ENCODE measurements around the gene LRRC59. TPM values are rescaled to one million over a fixed set of nuclear protein-coding genes. Genes with fewer than 3 reads are reported as not detected.

The LRRC59 gene
- total and polyA plus RNA-seq, 11 donors, result 13.7 to 150 (median 28.6) TPM

DNA sequence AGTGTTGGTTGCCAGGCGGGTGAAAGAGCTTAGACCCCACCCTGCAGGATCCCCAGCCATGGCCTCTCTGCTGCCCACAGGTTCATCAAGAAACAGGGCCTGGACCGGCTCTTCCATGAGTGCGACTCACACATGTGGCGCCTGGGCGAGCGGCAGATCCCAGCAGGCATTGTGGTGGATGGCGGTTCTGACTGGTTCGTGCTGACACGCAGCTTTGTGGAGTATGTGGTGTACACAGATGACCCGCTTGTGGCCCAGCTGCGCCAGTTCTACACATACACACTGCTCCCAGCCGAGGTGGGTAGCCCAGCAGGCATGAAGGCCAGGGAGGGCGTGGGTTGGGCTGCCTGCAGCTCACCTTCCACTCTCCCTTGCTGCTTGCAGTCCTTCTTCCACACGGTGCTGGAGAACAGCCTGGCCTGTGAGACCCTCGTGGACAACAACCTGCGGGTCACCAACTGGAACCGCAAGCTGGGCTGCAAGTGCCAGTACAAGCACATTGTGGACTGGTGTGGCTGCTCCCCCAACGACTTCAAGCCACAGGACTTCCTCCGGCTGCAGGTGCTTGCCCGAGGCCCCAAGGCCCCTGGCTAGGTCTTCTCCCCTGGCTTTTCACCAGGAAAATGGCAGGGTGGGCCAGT is 41.5 kb downstream of the LRRC59 start:
- intact Hi-C loops (cut with DNase I), result no loop called here
- peaks cover 0 to 75% (median 70%) of the 10 kb centered on the region in 9 donors for H3K36me3 ChIP-seq
- H3K4me1 ChIP-seq, result peaks cover 0 to 17% (median 0%) of the 10 kb centered on the region in 12 donors
- no peak for ATAC-seq
- H3K27ac ChIP-seq, result no peak overlapping the region
- no peak for TF ChIP-seq POLR2A (IDR thresholded peaks at IDR 0.05)
- TF ChIP-seq, protein P1, sequence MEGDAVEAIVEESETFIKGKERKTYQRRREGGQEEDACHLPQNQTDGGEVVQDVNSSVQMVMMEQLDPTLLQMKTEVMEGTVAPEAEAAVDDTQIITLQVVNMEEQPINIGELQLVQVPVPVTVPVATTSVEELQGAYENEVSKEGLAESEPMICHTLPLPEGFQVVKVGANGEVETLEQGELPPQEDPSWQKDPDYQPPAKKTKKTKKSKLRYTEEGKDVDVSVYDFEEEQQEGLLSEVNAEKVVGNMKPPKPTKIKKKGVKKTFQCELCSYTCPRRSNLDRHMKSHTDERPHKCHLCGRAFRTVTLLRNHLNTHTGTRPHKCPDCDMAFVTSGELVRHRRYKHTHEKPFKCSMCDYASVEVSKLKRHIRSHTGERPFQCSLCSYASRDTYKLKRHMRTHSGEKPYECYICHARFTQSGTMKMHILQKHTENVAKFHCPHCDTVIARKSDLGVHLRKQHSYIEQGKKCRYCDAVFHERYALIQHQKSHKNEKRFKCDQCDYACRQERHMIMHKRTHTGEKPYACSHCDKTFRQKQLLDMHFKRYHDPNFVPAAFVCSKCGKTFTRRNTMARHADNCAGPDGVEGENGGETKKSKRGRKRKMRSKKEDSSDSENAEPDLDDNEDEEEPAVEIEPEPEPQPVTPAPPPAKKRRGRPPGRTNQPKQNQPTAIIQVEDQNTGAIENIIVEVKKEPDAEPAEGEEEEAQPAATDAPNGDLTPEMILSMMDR (IDR thresholded peaks at IDR 0.05), result no peak
- 92 to 93% (median 93%) methylated on average over 12 to 20 of the region's 20 CpGs for WGBS, 4 donors
- no peak overlapping the region for H3K4me3 ChIP-seq
- H3K27me3 ChIP-seq, result no peaks in the 10 kb centered on the region
- H3K9me3 ChIP-seq, result no peaks in the 10 kb centered on the region
- peak in 1 of 5 donors; percentile 52 for DNase-seq

DNA sequence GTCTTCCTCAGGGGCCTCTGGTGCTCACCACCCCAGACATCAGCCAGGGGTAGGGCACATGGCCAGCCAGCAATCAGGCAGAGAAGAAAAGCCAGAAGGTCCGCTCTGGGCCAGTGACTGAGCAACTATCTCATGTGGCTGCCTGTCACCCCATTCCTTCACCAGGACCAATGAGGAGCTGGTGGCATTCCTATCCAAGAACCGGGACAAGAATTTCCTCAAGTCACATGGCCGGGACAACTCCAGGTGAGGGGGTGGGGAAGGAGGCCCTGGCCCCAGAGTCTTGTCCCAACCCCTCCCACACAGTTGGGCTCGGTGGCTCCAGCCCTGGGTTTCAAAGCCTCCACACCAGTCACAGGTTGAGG is 42.0 kb downstream of the LRRC59 start:
- no peaks in the 10 kb centered on the region for H3K27me3 ChIP-seq
- H3K36me3 ChIP-seq, result peaks cover 0 to 71% (median 68%) of the 10 kb centered on the region in 9 donors
- WGBS, 4 donors, result 76 to 100% (median 89%) methylated on average over 1 to 4 of the region's 4 CpGs
- TF ChIP-seq, protein P1 (IDR thresholded peaks at IDR 0.05), result no peak
- TF ChIP-seq POLR2A (IDR thresholded peaks at IDR 0.05), result no peak
- peaks cover 0 to 17% (median 0%) of the 10 kb centered on the region in 12 donors for H3K4me1 ChIP-seq
- H3K27ac ChIP-seq, result no peak overlapping the region
- ATAC-seq, result no peak
- no peaks in the 10 kb centered on the region for H3K9me3 ChIP-seq
- no peak overlapping the region for H3K4me3 ChIP-seq
- intact Hi-C loops (cut with DNase I), result no loop called here
- DNase-seq, result no peak

DNA sequence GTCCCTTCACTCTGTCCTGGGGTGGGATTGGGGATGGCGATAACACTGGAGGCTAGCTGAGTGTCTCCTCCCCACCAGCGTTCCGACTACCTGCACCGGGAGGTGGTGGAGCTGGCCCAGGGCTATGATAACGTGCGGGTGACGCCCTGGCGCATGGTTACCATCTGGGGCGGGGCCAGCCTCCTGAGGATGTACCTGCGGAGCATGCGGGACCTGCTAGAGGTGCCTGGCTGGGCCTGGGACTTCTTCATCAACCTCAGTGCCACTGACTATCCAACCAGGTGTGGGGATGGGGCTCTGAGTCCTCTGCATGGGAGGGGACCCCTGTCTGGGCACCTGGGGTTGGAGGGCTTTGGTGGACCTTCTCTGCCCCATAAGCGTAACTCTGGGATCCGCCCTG is 42.5 kb downstream of the LRRC59 start:
- ATAC-seq (no peak), DNase-seq (no peak)
- 85 to 95% (median 94%) methylated on average over 12 to 13 of the region's 13 CpGs for WGBS, 4 donors
- peaks cover 0 to 17% (median 0%) of the 10 kb centered on the region in 12 donors for H3K4me1 ChIP-seq
- H3K4me3 ChIP-seq, result no peak overlapping the region
- no peaks in the 10 kb centered on the region for H3K9me3 ChIP-seq
- TF ChIP-seq POLR2A (IDR thresholded peaks at IDR 0.05), result no peak
- TF ChIP-seq, protein P1 (IDR thresholded peaks at IDR 0.05), result no peak
- no peak overlapping the region for H3K27ac ChIP-seq
- H3K36me3 ChIP-seq, result peaks cover 0 to 67% (median 63%) of the 10 kb centered on the region in 9 donors
- intact Hi-C loops (cut with DNase I), result no loop called here
- no peaks in the 10 kb centered on the region for H3K27me3 ChIP-seq

DNA sequence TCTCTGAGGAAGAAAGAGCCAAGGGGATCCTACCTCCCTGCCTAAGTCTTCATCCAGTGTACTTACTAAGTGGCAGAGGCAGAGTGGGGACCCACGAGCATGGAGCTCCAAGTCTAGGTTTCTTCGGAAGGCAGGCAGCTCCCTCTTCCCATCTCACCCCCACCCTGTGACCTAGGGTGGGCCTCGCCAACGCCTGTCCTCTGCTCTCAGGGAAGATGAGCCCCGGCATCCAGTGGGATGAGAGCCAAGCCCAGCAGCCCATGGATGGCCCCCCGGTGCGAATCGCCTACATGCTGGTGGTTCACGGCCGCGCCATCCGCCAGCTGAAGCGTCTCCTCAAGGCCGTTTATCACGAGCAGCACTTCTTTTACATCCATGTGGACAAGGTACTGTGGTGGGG is 43.1 kb downstream of the LRRC59 start:
- ATAC-seq (no peak), DNase-seq (no peak)
- Histone ChIP-seq H3K9me3 (no peaks in the 10 kb centered on the region), H3K27me3 (no peaks in the 10 kb centered on the region), H3K27ac (no peak overlapping the region), H3K36me3 (peaks cover 0 to 63% (median 58%) of the 10 kb centered on the region in 9 donors), H3K4me1 (peaks cover 0 to 15% (median 0%) of the 10 kb centered on the region in 12 donors), H3K4me3 (no peak overlapping the region)
- intact Hi-C loops (cut with DNase I), result no loop called here
- TF ChIP-seq, protein P1 (IDR thresholded peaks at IDR 0.05), result no peak
- WGBS, 4 donors, result 90 to 97% (median 94%) methylated on average over 12 to 15 of the region's 15 CpGs
